SK-N-SH treated with all-trans-retinoic acid at 6 μM for 48 hours (cell line): ENCODE results near the gene NEURL1.
"Not testable (repeated sequence)": the region's sequence is repeated elsewhere in the genome, so short reads cannot be mapped to it uniquely, and the experiment has no call there.

Experiments used
- BACH2 ChIP-seq: fragments of 250-450 bp; sonication (Bioruptor Pico); IDR thresholded peaks from 2 replicates; pipeline ENCODE4 v1.9.0; 2021; ENCODE audit warnings: mild to moderate bottlenecking, borderline replicate concordance
- ISL1 ChIP-seq: fragments of 250-450 bp; sonication (Bioruptor Pico); IDR thresholded peaks from 2 replicates; pipeline ENCODE4 v2.1.2; 2022; ENCODE audit warnings: mild to moderate bottlenecking, moderate library complexity
- PPARA ChIP-seq: fragments of 250-450 bp; sonication (Bioruptor Pico); IDR thresholded peaks from 2 replicates; pipeline ENCODE4 v1.5.0; 2020; ENCODE audit warnings: mild to moderate bottlenecking, borderline replicate concordance
- RARB ChIP-seq: fragments of 250-450 bp; sonication (Bioruptor Pico); IDR thresholded peaks from 2 replicates; pipeline ENCODE4 v1.8.0; 2021; ENCODE audit warnings: mild to moderate bottlenecking, moderate library complexity
- TOX ChIP-seq: fragments of 250-450 bp; sonication (Bioruptor Pico); IDR thresholded peaks from 2 replicates; pipeline ENCODE4 v1.8.0; 2021; ENCODE audit warnings: mild to moderate bottlenecking, moderate library complexity, borderline replicate concordance
- ZFP30 ChIP-seq: fragments of 450-650 bp; formaldehyde crosslinking; IDR thresholded peaks from 2 replicates; pipeline ENCODE4 v1.5.0; 2022; ENCODE audit warnings: mild to moderate bottlenecking, moderate library complexity
- ZNF565 ChIP-seq: fragments of 450-650 bp; formaldehyde crosslinking; conservative IDR thresholded peaks from 2 replicates; pipeline ENCODE4 v1.5.0; 2020; ENCODE audit warnings: low read depth, mild to moderate bottlenecking, moderate library complexity
- ZNF8 ChIP-seq: fragments of 450-650 bp; formaldehyde crosslinking; IDR thresholded peaks from 2 replicates; pipeline ENCODE4 v1.5.0; 2020; ENCODE audit warnings: mild to moderate bottlenecking, moderate library complexity
- TF ChIP-seq, protein P1 (sequence below): fragments of 250-450 bp; sonication (Bioruptor Pico); IDR thresholded peaks from 2 replicates; pipeline ENCODE4 v1.8.0; 2020; ENCODE audit warnings: mild to moderate bottlenecking, moderate library complexity, borderline replicate concordance
- TF ChIP-seq, protein P2 (sequence below): fragments of 250-450 bp; sonication (Bioruptor Pico); IDR thresholded peaks from 2 replicates; pipeline ENCODE4 v1.5.1; 2020; ENCODE audit warnings: low read depth, mild to moderate bottlenecking, moderate library complexity
- TF ChIP-seq, protein P3 (sequence below): fragments of 250-450 bp; sonication (Bioruptor Pico); IDR thresholded peaks from 2 replicates; pipeline ENCODE4 v1.5.0; 2020; ENCODE audit warnings: mild to moderate bottlenecking, moderate library complexity
- TF ChIP-seq, protein P4 (sequence below): fragments of 250-450 bp; sonication (Bioruptor Pico); IDR thresholded peaks from 2 replicates; pipeline ENCODE4 v1.5.1; 2021; ENCODE audit warnings: mild to moderate bottlenecking, moderate library complexity
- TF ChIP-seq, protein P5 (sequence below): fragments of 250-450 bp; sonication (Bioruptor Pico); IDR thresholded peaks from 2 replicates; pipeline ENCODE4 v1.8.0; 2021; ENCODE audit warnings: low read depth, mild to moderate bottlenecking, moderate library complexity, borderline replicate concordance

DNA sequence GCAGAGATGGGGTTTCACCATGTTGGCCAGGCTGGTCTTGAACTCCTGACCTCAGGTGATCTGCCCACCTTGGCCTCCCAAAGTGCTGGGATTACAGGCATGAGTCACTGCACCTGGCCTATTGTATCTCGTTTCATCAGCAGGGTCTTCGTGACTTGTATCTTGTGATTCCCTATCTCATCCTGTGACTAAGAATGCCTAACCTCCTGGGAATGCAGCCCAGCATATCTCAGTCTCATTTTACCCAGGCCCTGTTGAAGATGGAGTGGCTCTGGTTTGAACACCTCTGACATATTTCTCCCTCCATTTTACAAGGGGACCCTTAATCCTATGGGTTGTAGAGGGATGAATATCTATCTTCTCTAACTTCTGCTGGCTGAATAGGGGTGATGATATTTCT, 34.0 kb downstream of the NEURL1 start:
- not testable (repeated sequence) for TF ChIP-seq ISL1; TOX (CRISPR knock-in tag); PPARA; RARB (CRISPR knock-in tag); ZFP30 (CRISPR knock-in tag); ZNF565 (CRISPR knock-in tag); BACH2 (CRISPR knock-in tag); ZNF8 (CRISPR knock-in tag)
- TF ChIP-seq, protein P1, sequence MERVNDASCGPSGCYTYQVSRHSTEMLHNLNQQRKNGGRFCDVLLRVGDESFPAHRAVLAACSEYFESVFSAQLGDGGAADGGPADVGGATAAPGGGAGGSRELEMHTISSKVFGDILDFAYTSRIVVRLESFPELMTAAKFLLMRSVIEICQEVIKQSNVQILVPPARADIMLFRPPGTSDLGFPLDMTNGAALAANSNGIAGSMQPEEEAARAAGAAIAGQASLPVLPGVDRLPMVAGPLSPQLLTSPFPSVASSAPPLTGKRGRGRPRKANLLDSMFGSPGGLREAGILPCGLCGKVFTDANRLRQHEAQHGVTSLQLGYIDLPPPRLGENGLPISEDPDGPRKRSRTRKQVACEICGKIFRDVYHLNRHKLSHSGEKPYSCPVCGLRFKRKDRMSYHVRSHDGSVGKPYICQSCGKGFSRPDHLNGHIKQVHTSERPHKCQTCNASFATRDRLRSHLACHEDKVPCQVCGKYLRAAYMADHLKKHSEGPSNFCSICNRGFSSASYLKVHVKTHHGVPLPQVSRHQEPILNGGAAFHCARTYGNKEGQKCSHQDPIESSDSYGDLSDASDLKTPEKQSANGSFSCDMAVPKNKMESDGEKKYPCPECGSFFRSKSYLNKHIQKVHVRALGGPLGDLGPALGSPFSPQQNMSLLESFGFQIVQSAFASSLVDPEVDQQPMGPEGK, result not testable (repeated sequence)
- TF ChIP-seq, protein P2, sequence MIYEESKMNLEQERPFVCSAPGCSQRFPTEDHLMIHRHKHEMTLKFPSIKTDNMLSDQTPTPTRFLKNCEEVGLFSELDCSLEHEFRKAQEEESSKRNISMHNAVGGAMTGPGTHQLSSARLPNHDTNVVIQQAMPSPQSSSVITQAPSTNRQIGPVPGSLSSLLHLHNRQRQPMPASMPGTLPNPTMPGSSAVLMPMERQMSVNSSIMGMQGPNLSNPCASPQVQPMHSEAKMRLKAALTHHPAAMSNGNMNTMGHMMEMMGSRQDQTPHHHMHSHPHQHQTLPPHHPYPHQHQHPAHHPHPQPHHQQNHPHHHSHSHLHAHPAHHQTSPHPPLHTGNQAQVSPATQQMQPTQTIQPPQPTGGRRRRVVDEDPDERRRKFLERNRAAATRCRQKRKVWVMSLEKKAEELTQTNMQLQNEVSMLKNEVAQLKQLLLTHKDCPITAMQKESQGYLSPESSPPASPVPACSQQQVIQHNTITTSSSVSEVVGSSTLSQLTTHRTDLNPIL, result not testable (repeated sequence)
- TF ChIP-seq, protein P3, sequence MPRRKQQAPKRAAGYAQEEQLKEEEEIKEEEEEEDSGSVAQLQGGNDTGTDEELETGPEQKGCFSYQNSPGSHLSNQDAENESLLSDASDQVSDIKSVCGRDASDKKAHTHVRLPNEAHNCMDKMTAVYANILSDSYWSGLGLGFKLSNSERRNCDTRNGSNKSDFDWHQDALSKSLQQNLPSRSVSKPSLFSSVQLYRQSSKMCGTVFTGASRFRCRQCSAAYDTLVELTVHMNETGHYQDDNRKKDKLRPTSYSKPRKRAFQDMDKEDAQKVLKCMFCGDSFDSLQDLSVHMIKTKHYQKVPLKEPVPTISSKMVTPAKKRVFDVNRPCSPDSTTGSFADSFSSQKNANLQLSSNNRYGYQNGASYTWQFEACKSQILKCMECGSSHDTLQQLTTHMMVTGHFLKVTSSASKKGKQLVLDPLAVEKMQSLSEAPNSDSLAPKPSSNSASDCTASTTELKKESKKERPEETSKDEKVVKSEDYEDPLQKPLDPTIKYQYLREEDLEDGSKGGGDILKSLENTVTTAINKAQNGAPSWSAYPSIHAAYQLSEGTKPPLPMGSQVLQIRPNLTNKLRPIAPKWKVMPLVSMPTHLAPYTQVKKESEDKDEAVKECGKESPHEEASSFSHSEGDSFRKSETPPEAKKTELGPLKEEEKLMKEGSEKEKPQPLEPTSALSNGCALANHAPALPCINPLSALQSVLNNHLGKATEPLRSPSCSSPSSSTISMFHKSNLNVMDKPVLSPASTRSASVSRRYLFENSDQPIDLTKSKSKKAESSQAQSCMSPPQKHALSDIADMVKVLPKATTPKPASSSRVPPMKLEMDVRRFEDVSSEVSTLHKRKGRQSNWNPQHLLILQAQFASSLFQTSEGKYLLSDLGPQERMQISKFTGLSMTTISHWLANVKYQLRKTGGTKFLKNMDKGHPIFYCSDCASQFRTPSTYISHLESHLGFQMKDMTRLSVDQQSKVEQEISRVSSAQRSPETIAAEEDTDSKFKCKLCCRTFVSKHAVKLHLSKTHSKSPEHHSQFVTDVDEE, result not testable (repeated sequence)
- TF ChIP-seq, protein P4, sequence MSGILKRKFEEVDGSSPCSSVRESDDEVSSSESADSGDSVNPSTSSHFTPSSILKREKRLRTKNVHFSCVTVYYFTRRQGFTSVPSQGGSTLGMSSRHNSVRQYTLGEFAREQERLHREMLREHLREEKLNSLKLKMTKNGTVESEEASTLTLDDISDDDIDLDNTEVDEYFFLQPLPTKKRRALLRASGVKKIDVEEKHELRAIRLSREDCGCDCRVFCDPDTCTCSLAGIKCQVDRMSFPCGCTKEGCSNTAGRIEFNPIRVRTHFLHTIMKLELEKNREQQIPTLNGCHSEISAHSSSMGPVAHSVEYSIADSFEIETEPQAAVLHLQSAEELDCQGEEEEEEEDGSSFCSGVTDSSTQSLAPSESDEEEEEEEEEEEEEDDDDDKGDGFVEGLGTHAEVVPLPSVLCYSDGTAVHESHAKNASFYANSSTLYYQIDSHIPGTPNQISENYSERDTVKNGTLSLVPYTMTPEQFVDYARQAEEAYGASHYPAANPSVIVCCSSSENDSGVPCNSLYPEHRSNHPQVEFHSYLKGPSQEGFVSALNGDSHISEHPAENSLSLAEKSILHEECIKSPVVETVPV (CRISPR knock-in tag), result not testable (repeated sequence)
- TF ChIP-seq, protein P5, sequence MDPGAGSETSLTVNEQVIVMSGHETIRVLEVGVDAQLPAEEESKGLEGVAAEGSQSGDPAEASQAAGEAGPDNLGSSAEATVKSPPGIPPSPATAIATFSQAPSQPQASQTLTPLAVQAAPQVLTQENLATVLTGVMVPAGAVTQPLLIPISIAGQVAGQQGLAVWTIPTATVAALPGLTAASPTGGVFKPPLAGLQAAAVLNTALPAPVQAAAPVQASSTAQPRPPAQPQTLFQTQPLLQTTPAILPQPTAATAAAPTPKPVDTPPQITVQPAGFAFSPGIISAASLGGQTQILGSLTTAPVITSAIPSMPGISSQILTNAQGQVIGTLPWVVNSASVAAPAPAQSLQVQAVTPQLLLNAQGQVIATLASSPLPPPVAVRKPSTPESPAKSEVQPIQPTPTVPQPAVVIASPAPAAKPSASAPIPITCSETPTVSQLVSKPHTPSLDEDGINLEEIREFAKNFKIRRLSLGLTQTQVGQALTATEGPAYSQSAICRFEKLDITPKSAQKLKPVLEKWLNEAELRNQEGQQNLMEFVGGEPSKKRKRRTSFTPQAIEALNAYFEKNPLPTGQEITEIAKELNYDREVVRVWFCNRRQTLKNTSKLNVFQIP (CRISPR knock-in tag), result not testable (repeated sequence)
